ENCODE data around the gene ESRRG.

The ESRRG gene

DNA sequence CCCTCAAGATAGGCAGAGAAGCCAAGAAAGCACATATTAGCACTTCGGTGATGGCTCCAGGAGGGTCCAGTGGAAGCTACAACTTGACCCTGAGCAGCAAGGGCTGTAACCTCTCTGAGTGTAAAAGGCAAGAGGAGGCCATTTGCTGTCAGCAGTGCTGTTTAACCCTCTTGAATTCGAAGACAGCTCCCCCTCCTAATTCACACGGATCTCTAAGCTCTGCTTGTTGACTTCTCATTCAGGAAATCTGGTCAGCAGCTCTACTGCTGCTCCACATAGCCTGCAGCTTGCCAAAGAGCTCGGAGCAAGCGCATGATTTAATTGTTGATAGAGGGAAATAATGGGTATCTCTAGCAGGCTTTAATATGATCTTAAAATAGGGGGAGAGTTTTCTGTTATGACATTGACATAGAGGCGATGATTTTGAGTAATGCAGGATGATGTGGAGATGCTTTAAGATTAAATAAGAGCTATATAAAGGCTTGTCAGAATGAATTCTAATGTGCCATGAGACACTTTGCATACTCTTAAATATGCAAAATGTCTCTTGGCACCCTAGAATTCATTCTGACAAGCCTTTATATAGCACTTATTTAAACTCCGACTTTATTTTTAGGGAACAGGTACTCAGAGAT lies 220.6 kb downstream of the ESRRG start:
- no peak for DNase-seq (ENCODE audit: low spot score)

DNA sequence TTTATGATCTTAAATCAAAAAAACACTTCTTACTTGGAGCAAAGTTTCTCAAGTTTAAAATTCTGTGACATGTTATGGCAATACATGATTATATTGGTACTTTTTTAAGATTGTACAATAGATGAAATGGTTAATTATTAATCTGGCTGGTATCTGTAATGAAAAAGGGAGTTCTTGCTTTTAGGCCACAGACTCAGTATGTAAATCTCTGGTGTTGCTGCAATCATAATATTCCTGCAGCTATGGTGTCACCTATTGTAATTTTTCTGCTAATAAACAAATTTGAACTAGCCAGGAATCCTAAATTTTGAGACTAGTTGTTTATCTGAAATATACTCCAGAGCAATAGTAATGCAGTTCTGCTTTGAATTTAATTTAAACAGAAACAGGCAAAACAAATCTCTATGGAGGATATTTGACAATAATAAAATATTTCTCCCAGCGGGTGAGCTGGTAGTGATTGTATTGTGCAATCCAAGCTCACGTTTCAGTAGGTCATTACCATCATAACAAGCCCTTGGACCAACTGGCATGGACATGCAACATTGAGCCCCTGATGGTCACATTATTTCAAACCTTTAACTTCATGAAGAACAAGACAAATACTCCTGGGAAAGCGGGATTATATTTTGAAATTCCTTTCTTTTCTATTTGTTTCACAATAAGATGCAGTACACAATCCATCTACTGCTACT lies 222.8 kb downstream of the ESRRG start:
- DNase-seq (ENCODE audit: low spot score), result no peak

- DNase-seq (ENCODE audit: low spot score), result no peak
Measured at GRCh38 chr1:216499581-216500272, 223.5 kb downstream of the ESRRG start.

GRCh38 chr1:216498277-216498676 lies 225.0 kb downstream of the ESRRG start:
- no peak for DNase-seq (ENCODE audit: low spot score)

- DNase-seq (ENCODE audit: low spot score), result no peak
Measured at GRCh38 chr1:216485042-216485441, 238.2 kb downstream of the ESRRG start.

- DNase-seq (ENCODE audit: low spot score), result no peak
Measured at GRCh38 chr1:216483672-216484401, 239.4 kb downstream of the ESRRG start.

GRCh38 chr1:216482620-216483019 lies 240.6 kb downstream of the ESRRG start:
- no peak for DNase-seq (ENCODE audit: low spot score)

GRCh38 chr1:216478238-216478637 lies 245.0 kb downstream of the ESRRG start:
- no peak for DNase-seq (ENCODE audit: low spot score)

GRCh38 chr1:216476341-216476740 lies 246.9 kb downstream of the ESRRG start:
- no peak for DNase-seq (ENCODE audit: low spot score)

GRCh38 chr1:216475659-216476276 lies 247.5 kb downstream of the ESRRG start:
- no peak for DNase-seq (ENCODE audit: low spot score)

GRCh38 chr1:216466162-216466801 lies 256.9 kb downstream of the ESRRG start:
- no peak for DNase-seq (ENCODE audit: low spot score)

DNA sequence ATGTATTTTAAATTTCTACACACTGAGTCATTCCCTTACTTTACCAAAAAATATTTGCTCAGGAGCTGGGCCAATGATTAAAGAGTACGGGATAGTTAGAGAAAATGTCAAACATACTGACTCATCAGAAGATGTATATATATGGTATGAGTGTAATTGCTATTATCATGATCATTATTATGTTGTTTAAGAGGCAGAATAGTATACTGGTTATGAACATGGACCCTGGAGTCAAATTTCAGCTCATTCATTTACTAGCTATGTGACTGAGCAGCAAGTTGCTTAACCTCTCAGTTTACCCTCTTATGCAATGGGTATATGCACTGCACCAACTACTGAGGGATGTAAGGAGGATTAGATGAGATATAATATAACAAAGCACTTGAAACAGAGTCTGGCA lies 258.7 kb downstream of the ESRRG start:
- DNase-seq (ENCODE audit: low spot score), result no peak

DNA sequence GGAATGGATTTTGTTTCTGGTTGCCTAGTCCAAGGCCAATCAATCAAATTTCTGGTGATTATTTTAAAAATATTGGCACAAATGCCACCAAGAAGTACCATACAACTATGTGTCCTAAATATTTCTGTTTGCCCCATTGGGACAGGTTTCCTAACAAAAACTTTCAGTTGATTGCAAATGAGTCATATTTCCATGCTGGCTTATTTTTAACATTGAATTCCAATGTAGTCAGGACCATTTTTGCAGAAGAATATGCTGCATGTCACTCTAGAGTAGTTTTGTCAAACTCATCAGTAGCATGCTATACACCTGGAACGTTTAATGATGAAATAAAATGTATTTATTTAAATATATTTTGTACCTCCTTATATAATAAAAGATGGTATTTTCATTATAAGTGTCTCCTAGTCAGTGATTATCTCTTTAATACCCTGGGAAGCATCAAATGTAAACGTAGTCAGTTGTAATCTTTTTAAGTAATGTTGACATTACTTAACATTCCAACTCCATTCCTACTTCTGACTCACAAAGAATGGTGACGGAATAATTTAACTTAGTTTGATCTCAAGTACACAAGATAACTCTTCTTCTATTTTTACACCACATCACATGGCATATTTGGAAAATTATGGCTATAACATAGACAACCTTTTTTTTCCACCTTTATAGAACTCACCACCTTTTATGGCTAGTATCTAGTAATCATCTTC lies 261.0 kb downstream of the ESRRG start:
- DNase-seq (ENCODE audit: low spot score), result no peak

GRCh38 chr1:216461466-216461865 lies 261.8 kb downstream of the ESRRG start:
- no peak for DNase-seq (ENCODE audit: low spot score)

DNA sequence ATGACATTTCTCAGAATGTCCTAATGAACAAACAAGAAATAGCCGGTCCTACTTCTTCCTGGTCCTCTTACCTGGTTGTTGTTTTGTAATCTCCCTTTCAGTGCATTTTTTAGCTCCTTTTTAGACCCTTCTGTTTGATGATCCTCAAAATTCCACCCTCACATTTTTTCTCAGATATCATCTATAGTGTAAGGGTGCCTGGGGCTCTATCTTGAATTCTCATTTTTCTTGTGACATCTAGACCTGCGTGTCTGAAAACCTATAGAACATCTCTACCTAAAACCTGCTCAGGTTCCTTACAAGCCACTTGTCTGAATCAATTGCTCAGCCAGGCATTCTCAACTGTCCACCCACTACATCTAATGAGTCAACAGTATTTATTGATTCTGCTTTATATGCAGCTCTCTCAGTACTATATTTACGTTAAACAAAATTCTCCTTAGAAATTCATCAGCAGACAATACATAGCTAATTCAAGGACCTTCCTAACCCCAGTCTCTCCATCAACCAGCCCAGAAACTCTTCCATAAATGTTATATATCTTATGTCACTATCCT lies 263.5 kb downstream of the ESRRG start:
- DNase-seq (ENCODE audit: low spot score), result no peak

- no peak for DNase-seq (ENCODE audit: low spot score)
Measured at GRCh38 chr1:216458812-216459211, 264.4 kb downstream of the ESRRG start.

DNA sequence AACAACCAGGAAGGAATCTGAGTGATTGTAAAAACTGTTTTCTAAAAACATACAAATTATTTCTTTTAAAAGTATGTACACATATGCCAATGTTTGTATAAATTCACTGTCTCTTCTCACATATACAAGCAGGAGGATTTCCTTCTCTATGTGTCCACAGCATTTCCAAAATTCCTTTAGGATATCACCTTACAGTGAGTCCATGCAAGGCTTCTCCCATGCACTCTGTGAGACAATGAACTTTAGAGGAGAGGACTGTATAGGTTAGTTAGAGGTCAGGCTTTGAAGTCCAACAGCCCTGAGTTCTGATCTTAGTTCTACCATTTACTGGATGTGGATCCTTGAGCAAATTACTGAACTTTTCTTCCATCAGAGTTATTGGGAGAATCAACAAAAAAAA lies 265.9 kb downstream of the ESRRG start:
- no peak for DNase-seq (ENCODE audit: low spot score)

DNA sequence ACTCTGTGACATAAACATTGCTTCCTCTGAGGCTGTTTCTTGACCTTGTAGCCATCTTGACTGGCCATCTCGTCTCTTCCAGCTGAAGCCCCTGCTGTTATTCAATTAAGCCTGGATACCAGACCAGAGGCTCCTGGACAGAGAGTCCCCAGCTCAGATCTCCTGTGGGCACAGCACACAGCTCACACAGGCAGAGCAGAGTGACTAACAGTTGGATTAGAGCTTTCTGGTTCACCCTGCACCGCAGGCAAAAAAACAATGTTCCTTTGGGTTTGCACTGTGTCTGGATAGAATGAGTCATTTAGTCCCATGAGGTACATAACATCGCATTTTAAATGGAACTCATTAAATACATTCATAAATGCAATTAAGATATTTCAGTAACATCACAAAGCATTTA lies 266.5 kb downstream of the ESRRG start:
- no peak for DNase-seq (ENCODE audit: low spot score)

DNA sequence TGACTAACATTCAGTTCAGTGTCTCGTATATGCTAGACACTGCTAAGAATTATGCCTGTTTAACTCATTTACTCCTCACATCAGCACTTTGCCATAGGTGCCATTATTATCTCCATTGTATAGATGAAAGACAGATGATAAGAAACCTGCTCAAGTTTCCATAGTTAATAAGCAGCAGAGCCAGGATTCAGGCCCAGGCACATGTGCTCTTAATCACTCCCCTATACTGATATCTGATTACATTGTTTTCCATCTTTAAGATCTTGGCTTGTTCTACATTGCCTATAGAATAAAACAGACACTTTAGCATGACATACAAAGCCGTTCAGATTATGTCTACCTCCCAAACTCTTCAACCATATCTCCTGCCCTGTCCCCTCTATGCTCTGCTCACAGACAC lies 269.5 kb downstream of the ESRRG start:
- DNase-seq (ENCODE audit: low spot score), result no peak

All from activated CD4-positive, alpha-beta T cell treated with anti-CD3 and anti-CD28 coated beads, Interleukin-2, Interleukin-4, amounts not matched to agents 100 ng/mL and 50 ng/mL, durations not matched to agents 16 hours and 8 hours (primary cell).